ENCODE measurements around the gene COL6A6.

GRCh38 chr3:130548356-130548755 is 31.4 kb downstream of the COL6A6 start:
- TF ChIP-seq CTCF (IDR thresholded peaks at IDR 0.05) (no peak), POLR2A (IDR thresholded peaks at IDR 0.05) (no peak)

Data from thyroid gland (tissue), 4 donors.